ENCODE measurements around the gene IFNLR1.

- TF ChIP-seq CTCF (IDR thresholded peaks at IDR 0.05) (no peak), POLR2A (IDR thresholded peaks at IDR 0.05) (no peak)
These were observed 8.8 kb upstream of the IFNLR1 start for GRCh38 chr1:24195874-24196273.
